Measurements from ENCODE around the gene RPS6KA2.
"Not testable (repeated sequence)": the region's sequence is repeated elsewhere in the genome, so short reads cannot be mapped to it uniquely, and the experiment has no call there.

RPS6KA2 gene

GRCh38 chr6:166655713-166656229 lies 28.7 kb upstream of the RPS6KA2 start:
- peak; percentile 79 for DNase-seq

- DNase-seq, result no peak
Observed at GRCh38 chr6:166655251-166655650, 28.2 kb upstream of the RPS6KA2 start.

GRCh38 chr6:166654573-166654972 lies 27.5 kb upstream of the RPS6KA2 start:
- no peak for DNase-seq

- DNase-seq, result no peak
Observed at GRCh38 chr6:166653639-166653941, 26.5 kb upstream of the RPS6KA2 start.

- DNase-seq, result no peak
Observed at GRCh38 chr6:166650824-166651807, 24.1 kb upstream of the RPS6KA2 start.

GRCh38 chr6:166650047-166650446 lies 23.0 kb upstream of the RPS6KA2 start:
- no peak for DNase-seq

GRCh38 chr6:166648846-166649245 lies 21.8 kb upstream of the RPS6KA2 start:
- no peak for DNase-seq

GRCh38 chr6:166647896-166648295 lies 20.8 kb upstream of the RPS6KA2 start:
- DNase-seq, result no peak

- DNase-seq, result no peak
Observed at GRCh38 chr6:166646716-166647115, 19.7 kb upstream of the RPS6KA2 start.

- no peak for DNase-seq
Observed at GRCh38 chr6:166645896-166646295, 18.8 kb upstream of the RPS6KA2 start.

- DNase-seq, result no peak
Observed at GRCh38 chr6:166644681-166645080, 17.6 kb upstream of the RPS6KA2 start.

GRCh38 chr6:166643891-166644590 lies 17.0 kb upstream of the RPS6KA2 start:
- no peak for DNase-seq

- DNase-seq, result no peak
Observed at GRCh38 chr6:166642646-166643045, 15.6 kb upstream of the RPS6KA2 start.

GRCh38 chr6:166640342-166641043 lies 13.4 kb upstream of the RPS6KA2 start:
- DNase-seq, result peak; percentile 39

- DNase-seq, result no peak
Observed at GRCh38 chr6:166639921-166640320, 12.9 kb upstream of the RPS6KA2 start.

GRCh38 chr6:166638573-166638964 lies 11.5 kb upstream of the RPS6KA2 start:
- no peak for DNase-seq

- no peak for DNase-seq
Observed at GRCh38 chr6:166637812-166638572, 10.9 kb upstream of the RPS6KA2 start.

- DNase-seq, result no peak
Observed at GRCh38 chr6:166636934-166637333, 9.9 kb upstream of the RPS6KA2 start.

GRCh38 chr6:166636191-166636933 lies 9.3 kb upstream of the RPS6KA2 start:
- no peak for DNase-seq

GRCh38 chr6:166635013-166635970 lies 8.2 kb upstream of the RPS6KA2 start:
- no peak for DNase-seq

GRCh38 chr6:166634581-166634980 lies 7.5 kb upstream of the RPS6KA2 start:
- not testable (repeated sequence) for DNase-seq
